ENCODE measurements around the gene B4GALNT1.

DNA sequence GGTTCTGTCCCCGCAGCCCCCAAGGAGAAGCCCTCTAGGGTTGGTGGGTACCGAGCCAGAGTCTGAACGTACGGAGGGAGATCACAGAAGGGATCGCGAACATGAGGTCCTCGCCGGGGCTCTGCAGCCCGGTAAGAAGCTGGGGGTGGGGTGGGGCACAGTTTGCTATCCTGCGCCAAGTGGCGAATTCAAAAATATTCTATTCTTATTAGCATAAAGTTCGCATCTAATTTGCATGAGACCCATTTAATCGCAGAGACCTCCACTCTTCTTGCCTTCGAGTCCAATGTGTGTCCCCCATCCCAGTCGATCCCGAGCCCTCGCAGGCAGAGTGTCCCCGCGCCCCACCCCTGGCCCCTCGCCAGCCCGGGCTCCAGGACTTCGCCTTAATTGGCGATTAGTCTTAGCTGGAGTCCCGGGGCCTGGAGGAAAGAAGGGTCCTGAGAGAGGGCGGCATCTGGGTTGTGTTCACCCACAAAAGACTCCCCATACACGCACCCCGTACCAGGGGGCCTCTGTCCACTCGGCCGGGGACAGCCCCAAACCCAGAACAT is 22.4 kb downstream of the B4GALNT1 start:
- TF ChIP-seq, protein P1, sequence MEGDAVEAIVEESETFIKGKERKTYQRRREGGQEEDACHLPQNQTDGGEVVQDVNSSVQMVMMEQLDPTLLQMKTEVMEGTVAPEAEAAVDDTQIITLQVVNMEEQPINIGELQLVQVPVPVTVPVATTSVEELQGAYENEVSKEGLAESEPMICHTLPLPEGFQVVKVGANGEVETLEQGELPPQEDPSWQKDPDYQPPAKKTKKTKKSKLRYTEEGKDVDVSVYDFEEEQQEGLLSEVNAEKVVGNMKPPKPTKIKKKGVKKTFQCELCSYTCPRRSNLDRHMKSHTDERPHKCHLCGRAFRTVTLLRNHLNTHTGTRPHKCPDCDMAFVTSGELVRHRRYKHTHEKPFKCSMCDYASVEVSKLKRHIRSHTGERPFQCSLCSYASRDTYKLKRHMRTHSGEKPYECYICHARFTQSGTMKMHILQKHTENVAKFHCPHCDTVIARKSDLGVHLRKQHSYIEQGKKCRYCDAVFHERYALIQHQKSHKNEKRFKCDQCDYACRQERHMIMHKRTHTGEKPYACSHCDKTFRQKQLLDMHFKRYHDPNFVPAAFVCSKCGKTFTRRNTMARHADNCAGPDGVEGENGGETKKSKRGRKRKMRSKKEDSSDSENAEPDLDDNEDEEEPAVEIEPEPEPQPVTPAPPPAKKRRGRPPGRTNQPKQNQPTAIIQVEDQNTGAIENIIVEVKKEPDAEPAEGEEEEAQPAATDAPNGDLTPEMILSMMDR (conservative IDR thresholded peaks at IDR 0.05; ENCODE audit: low read length), result no peak
- TF ChIP-seq EZH2phosphoT487 (IDR thresholded peaks at IDR 0.05; ENCODE audit: borderline replicate concordance, low read depth, low read length), result no peak
